K562 (cell line): ENCODE measurements around the gene FBXO4.

Experiments used
- JUND ChIP-seq, 2 experiments: IDR thresholded peaks; 2 replicates in 1 of 2; 3 replicates in 1 of 2; pipeline ENCODE4 v1.6.1; 2011; ENCODE audit warnings: borderline replicate concordance in 2 of 2, low read depth in 2 of 2, low read length in 2 of 2, improper control_type of control experiment in 1 of 2, missing biosample characterization in 1 of 2, missing genetic modification characterization in 1 of 2, missing genetic modification reagents in 1 of 2
- POLR2A ChIP-seq: fragments of 450-650 bp; conservative IDR thresholded peaks from 2 replicates; pipeline ENCODE4 v1.6.1; 2016
- RAD21 ChIP-seq, 2 experiments: fragments of 250-450 bp in 1 of 2; fragments of 450-650 bp in 1 of 2; sonication (Bioruptor Pico) in 1 of 2; formaldehyde crosslinking in 1 of 2; IDR thresholded peaks in 1 of 2; conservative IDR thresholded peaks in 1 of 2; 2 replicates each; pipeline versions ENCODE4 v1.4.0 to v1.8.0; 2020 to 2022; ENCODE audit warnings: mild to moderate bottlenecking in 2 of 2, moderate library complexity in 1 of 2
- TF ChIP-seq, protein P1 (sequence below), 3 experiments: IDR thresholded peaks in 2 of 3; conservative IDR thresholded peaks in 1 of 3; 2 replicates each; pipeline ENCODE4 v1.5.1; 2011 to 2012; ENCODE audit warnings: low read length in 3 of 3, mild to moderate bottlenecking in 3 of 3, control low read depth in 2 of 3, improper control_type of control experiment in 1 of 3, inconsistent platforms in 1 of 3, low read depth in 1 of 3, mixed read lengths in 1 of 3, moderate library complexity in 1 of 3; ENCODE audit not compliant: insufficient read depth in 2 of 3

DNA sequence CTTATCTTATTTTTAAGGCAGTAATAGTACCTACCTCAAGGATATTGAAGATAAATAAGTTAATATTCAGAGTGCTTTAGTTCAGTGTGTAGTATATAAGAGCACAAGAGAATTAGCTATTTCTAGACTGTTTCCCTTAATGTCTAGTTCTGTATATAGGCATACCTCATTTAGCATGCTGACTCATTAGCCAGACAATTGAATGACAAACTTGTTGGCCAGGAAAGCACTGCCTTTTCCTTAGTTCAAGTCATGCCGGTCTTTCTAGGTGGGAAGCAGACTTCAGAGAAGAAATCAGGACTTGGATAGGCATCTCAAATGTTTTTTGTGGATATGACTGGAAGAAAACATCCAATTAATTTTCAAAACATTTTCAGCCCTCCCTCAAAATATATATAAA is 3.2 kb upstream of the FBXO4 start:
- TF ChIP-seq POLR2A (no peak), RAD21 (CRISPR knock-in tag; conservative IDR thresholded peaks at IDR 0.05 in 1 of 2, IDR thresholded peaks at IDR 0.05 in 1 of 2) (no peak), JUND (IDR thresholded peaks at IDR 0.05; ENCODE audit: borderline replicate concordance, low read depth, low read length) (no peak), JUND (tag; IDR thresholded peaks at IDR 0.05; ENCODE audit: borderline replicate concordance, low read depth, low read length) (peak; percentile 58; the same call in 1 of the 3 replicates)
- TF ChIP-seq, protein P1, sequence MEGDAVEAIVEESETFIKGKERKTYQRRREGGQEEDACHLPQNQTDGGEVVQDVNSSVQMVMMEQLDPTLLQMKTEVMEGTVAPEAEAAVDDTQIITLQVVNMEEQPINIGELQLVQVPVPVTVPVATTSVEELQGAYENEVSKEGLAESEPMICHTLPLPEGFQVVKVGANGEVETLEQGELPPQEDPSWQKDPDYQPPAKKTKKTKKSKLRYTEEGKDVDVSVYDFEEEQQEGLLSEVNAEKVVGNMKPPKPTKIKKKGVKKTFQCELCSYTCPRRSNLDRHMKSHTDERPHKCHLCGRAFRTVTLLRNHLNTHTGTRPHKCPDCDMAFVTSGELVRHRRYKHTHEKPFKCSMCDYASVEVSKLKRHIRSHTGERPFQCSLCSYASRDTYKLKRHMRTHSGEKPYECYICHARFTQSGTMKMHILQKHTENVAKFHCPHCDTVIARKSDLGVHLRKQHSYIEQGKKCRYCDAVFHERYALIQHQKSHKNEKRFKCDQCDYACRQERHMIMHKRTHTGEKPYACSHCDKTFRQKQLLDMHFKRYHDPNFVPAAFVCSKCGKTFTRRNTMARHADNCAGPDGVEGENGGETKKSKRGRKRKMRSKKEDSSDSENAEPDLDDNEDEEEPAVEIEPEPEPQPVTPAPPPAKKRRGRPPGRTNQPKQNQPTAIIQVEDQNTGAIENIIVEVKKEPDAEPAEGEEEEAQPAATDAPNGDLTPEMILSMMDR (IDR thresholded peaks at IDR 0.05 in 2 of 3, conservative IDR thresholded peaks at IDR 0.05 in 1 of 3; ENCODE audit: insufficient read depth in 2 of 3, low read depth in 1 of 3, low read length in 3 of 3): no peak
